ENCODE measurements around the gene RAB1A. TPM values are rescaled to one million over a fixed set of nuclear protein-coding genes. Genes with fewer than 3 reads are reported as not detected.

RAB1A gene
- total RNA-seq, 4 donors from 2014 or later: 67.7 to 89.4 (median 79.5) TPM

GRCh38 chr2:65146078-65146477, 16.2 kb upstream of the RAB1A start:
- Histone ChIP-seq H3K27ac (no peak overlapping the region), H3K4me1 (no peaks in the 10 kb centered on the region), H3K27me3 (no peaks in the 10 kb centered on the region), H3K36me3 (no peaks in the 10 kb centered on the region), H3K4me3 (no peak overlapping the region), H3K9me3 (no peaks in the 10 kb centered on the region)
- ATAC-seq: no peak
- TF ChIP-seq POLR2A (IDR thresholded peaks at IDR 0.05) (no peak), EP300 (IDR thresholded peaks at IDR 0.05) (no peak), POLR2AphosphoS5 (IDR thresholded peaks at IDR 0.05) (no peak)
- TF ChIP-seq, protein P1, sequence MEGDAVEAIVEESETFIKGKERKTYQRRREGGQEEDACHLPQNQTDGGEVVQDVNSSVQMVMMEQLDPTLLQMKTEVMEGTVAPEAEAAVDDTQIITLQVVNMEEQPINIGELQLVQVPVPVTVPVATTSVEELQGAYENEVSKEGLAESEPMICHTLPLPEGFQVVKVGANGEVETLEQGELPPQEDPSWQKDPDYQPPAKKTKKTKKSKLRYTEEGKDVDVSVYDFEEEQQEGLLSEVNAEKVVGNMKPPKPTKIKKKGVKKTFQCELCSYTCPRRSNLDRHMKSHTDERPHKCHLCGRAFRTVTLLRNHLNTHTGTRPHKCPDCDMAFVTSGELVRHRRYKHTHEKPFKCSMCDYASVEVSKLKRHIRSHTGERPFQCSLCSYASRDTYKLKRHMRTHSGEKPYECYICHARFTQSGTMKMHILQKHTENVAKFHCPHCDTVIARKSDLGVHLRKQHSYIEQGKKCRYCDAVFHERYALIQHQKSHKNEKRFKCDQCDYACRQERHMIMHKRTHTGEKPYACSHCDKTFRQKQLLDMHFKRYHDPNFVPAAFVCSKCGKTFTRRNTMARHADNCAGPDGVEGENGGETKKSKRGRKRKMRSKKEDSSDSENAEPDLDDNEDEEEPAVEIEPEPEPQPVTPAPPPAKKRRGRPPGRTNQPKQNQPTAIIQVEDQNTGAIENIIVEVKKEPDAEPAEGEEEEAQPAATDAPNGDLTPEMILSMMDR (IDR thresholded peaks at IDR 0.05): no peak
- 75 to 85% methylated on average over 3 of the region's 3 CpGs for WGBS, 2 donors (ENCODE audit: low coverage in 1 of 2)

- H3K36me3 ChIP-seq: no peaks in the 10 kb centered on the region
- H3K4me1 ChIP-seq: no peaks in the 10 kb centered on the region
- WGBS, 2 donors (ENCODE audit: low coverage in 1 of 2): 80 to 100% methylated on average over 1 of the region's 2 CpGs
- H3K9me3 ChIP-seq: no peaks in the 10 kb centered on the region
- no peak overlapping the region for H3K4me3 ChIP-seq
- H3K27me3 ChIP-seq: no peaks in the 10 kb centered on the region
- no peak overlapping the region for H3K27ac ChIP-seq
- ATAC-seq: no peak
- no peak for TF ChIP-seq POLR2A (IDR thresholded peaks at IDR 0.05)
- TF ChIP-seq POLR2AphosphoS5 (IDR thresholded peaks at IDR 0.05): no peak
- TF ChIP-seq EP300 (IDR thresholded peaks at IDR 0.05): no peak
- TF ChIP-seq, protein P1 (IDR thresholded peaks at IDR 0.05): no peak
These were observed 14.7 kb upstream of the RAB1A start for GRCh38 chr2:65144571-65144970.

DNA sequence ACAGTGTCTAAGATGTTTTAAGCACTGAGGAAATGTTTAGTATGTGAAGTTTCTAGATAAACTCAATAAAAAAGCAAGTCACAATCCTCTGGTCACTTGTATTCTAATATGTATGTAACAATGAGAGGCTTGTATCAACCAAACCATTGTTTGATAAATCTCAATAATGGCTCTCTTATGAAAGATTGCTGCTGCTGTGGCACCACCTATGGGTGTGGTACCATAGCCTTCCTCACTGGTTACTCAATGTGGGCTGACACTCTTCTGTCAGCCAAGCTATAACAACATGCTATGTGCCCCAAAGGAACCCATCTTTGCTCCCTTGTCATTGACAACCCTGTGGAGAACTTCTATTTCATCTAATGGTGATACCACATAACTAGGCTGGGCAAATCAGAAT, 12.6 kb upstream of the RAB1A start:
- Histone ChIP-seq H3K4me3 (no peak overlapping the region), H3K27me3 (no peaks in the 10 kb centered on the region), H3K9me3 (no peaks in the 10 kb centered on the region), H3K4me1 (no peaks in the 10 kb centered on the region), H3K27ac (no peak overlapping the region), H3K36me3 (no peaks in the 10 kb centered on the region)
- no peak for TF ChIP-seq EP300 (IDR thresholded peaks at IDR 0.05)
- TF ChIP-seq, protein P1 (IDR thresholded peaks at IDR 0.05): no peak
- ATAC-seq: no peak

GRCh38 chr2:65137197-65137775, 7.4 kb upstream of the RAB1A start:
- Histone ChIP-seq H3K27ac (no peak overlapping the region), H3K9me3 (no peaks in the 10 kb centered on the region), H3K4me1 (no peaks in the 10 kb centered on the region), H3K36me3 (no peaks in the 10 kb centered on the region), H3K27me3 (no peaks in the 10 kb centered on the region), H3K4me3 (no peak overlapping the region)
- no peak for ATAC-seq
- TF ChIP-seq EP300 (IDR thresholded peaks at IDR 0.05): no peak
- TF ChIP-seq, protein P1 (IDR thresholded peaks at IDR 0.05): no peak
- TF ChIP-seq POLR2AphosphoS5 (IDR thresholded peaks at IDR 0.05): no peak
- WGBS, 2 donors (ENCODE audit: low coverage in 1 of 2): 100% methylated on average over 1 of the region's 2 CpGs

DNA sequence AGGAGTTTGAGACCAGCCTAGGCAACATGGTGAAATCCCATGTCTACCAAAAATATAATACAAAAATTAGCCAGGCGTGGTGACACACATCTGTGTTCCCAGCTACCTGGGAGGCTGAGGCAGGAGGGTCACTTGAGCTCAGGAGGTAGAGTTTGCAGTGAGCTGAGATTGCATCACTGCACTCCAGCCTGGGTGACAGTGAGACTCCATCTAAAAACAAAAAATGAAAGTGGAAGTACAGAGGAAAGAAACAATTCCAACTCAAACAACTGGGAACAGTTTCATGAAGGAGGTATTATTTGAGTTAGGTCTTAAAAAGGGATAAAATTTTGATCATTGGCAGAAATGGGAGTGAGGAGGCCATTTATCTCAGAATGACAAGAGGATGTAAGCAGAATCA, 6.3 kb upstream of the RAB1A start:
- H3K27me3 ChIP-seq: no peaks in the 10 kb centered on the region
- no peaks in the 10 kb centered on the region for H3K9me3 ChIP-seq
- ATAC-seq: no peak
- H3K36me3 ChIP-seq: no peaks in the 10 kb centered on the region
- H3K27ac ChIP-seq: no peak overlapping the region
- no peaks in the 10 kb centered on the region for H3K4me1 ChIP-seq
- H3K4me3 ChIP-seq: no peak overlapping the region
- 100% methylated on average over 1 of the region's 1 CpG; no CpG with 5 or more reads in 1 of the 2 donors for WGBS, 2 donors (ENCODE audit: low coverage in 1 of 2)
- no peak for TF ChIP-seq POLR2AphosphoS5 (IDR thresholded peaks at IDR 0.05)
- no peak for TF ChIP-seq EP300 (IDR thresholded peaks at IDR 0.05)

Data from gastroesophageal sphincter (tissue), 4 donors.